Karpas-422 (cell line): ENCODE data around the gene ZNF346. TPM values are rescaled to one million over a fixed set of nuclear protein-coding genes. Genes with fewer than 3 reads are reported as not detected.
"Not testable (repeated sequence)": the region's sequence is repeated elsewhere in the genome, so short reads cannot be mapped to it uniquely, and the experiment has no call there.

Source experiments
- DNase-seq: peaks from one replicate; pipeline ENCODE4 v3.0.0-alpha.2; 2015
- H2AFZ ChIP-seq: fragments of 200-600 bp; sonication (generic); 2 replicates; pipeline ENCODE4 v1.6.1; 2014; ENCODE audit warnings: antibody characterized with exemption, low read length, mixed read lengths
- H3K27ac ChIP-seq: fragments of 200-600 bp; sonication (generic); 2 replicates; pipeline ENCODE4 v1.5.1; 2014; ENCODE audit warnings: mild to moderate bottlenecking, low read length, moderate library complexity
- H3K27me3 ChIP-seq: fragments of 200-600 bp; sonication (generic); 2 replicates; pipeline ENCODE4 v1.6.1; 2014; ENCODE audit warnings: low read length, mixed read lengths
- H3K36me3 ChIP-seq: fragments of 200-600 bp; sonication (generic); 2 replicates; pipeline ENCODE4 v1.6.1; 2014; ENCODE audit warnings: low read length, mixed read lengths; ENCODE audit not compliant: insufficient read depth
- H3K4me1 ChIP-seq: fragments of 200-600 bp; sonication (generic); 2 replicates; pipeline ENCODE4 v1.6.1; 2014; ENCODE audit warnings: mild to moderate bottlenecking, low read length, mixed read lengths
- H3K4me2 ChIP-seq: fragments of 200-600 bp; sonication (generic); 2 replicates; pipeline ENCODE4 v1.6.1; 2014; ENCODE audit warnings: low read length, low read depth, mild to moderate bottlenecking; ENCODE audit not compliant: poor library complexity, severe bottlenecking
- H3K4me3 ChIP-seq: fragments of 200-600 bp; sonication (generic); 2 replicates; pipeline ENCODE4 v1.5.1; 2014; ENCODE audit warnings: mild to moderate bottlenecking, antibody characterized with exemption, low read length, mixed read lengths
- H3K79me2 ChIP-seq: fragments of 200-600 bp; sonication (generic); 2 replicates; pipeline ENCODE4 v1.6.1; 2014; ENCODE audit warnings: mild to moderate bottlenecking, low read length, mixed read lengths
- H3K9ac ChIP-seq: fragments of 200-600 bp; sonication (generic); 2 replicates; pipeline ENCODE4 v1.6.0; 2014; ENCODE audit warnings: low read length
- H3K9me2 ChIP-seq: fragments of 200-600 bp; sonication (generic), shearing (Covaris generic); replicated peaks from 2 replicates; pipeline ENCODE4 v1.6.0; 2014; ENCODE audit warnings: mild to moderate bottlenecking, low read length, moderate library complexity; ENCODE audit not compliant: insufficient read depth
- H3K9me3 ChIP-seq: fragments of 300-700, 200-600 bp; sonication (generic); 2 replicates; pipeline ENCODE4 v1.6.1; 2014; ENCODE audit warnings: low read length, mixed read lengths
- H4K20me1 ChIP-seq: fragments of 200-600 bp; sonication (generic); 2 replicates; pipeline ENCODE4 v1.6.1; 2014; ENCODE audit warnings: mild to moderate bottlenecking, antibody characterized with exemption, low read length, low read depth; ENCODE audit not compliant: insufficient read depth
- total RNA-seq: library from RNA; depleted of rRNA; stranded (reverse); fragments of >200 nt; shearing (Covaris generic); gene quantifications from 2 replicates; pipeline ENCODE4 v1.2.3, GENCODE V29; 2014; ENCODE audit warnings: low replicate concordance

Gene ZNF346
- total RNA-seq, 1 experiment from 2014 or later: 35.5 TPM

DNA sequence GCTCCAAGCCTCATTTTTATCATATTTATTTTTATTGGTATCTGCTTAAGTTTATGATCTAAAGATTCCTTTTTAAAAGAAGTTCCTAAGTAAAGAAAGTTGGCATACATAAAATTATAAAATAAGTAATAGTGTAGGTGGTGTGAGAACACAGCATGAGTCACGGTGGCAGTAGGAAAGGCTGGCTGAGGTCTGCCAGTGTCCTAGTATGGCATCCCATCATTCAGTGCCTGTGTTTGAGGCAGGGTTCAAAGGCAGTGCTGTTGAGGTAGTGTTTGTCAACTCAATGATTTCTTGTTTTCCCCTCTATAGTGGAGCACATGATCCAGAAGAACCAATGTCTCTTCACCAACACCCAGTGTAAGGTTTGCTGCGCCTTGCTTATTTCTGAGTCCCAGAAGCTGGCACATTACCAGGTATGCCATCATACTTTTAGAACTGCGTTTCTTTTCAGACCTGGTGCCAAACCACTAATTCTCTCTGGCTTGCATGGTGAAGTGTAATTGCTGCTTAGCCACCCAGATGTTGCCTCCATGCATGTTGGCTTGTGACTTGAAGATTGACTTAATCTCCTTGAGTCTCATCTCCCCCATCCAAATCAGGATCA lies 18.4 kb downstream of the ZNF346 start:
- Histone ChIP-seq H3K27ac (no peak overlapping the region), H3K4me1 (peaks cover 4% of the 10 kb centered on the region), H3K4me2 (no peak overlapping the region), H3K9ac (no peak overlapping the region), H3K79me2 (peaks cover 41% of the 10 kb centered on the region), H3K27me3 (no peaks in the 10 kb centered on the region), H3K9me2 (no peaks in the 10 kb centered on the region), H3K9me3 (no peaks in the 10 kb centered on the region), H2AFZ (no peak overlapping the region), H4K20me1 (no peaks in the 10 kb centered on the region), H3K36me3 (peaks cover 24% of the 10 kb centered on the region; the same call in 1 of the 2 replicates), H3K4me3 (no peak overlapping the region)
- DNase-seq: no peak

DNA sequence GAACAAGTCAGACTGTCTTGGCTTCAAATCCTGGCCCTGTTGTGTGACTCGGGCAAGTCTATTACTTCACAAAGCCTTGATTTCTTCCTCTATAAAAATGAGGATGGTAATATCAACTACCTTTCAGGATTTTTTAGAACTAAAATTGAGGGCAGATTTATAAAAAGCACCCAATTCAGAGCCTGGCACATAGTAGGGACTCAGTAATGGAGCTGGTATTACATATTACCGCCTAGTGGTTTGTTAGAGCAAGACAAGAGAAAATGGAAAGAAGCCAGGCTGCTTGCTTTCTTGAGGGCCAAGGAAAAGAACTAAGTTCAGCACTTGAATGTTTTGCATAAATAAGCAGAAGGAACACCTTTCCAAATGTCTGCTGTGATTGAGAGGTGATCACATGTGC lies 19.4 kb downstream of the ZNF346 start:
- H3K36me3 ChIP-seq: peaks cover 30% of the 10 kb centered on the region; the same call in 1 of the 2 replicates
- no peak for DNase-seq
- H4K20me1 ChIP-seq: no peaks in the 10 kb centered on the region
- no peaks in the 10 kb centered on the region for H3K27me3 ChIP-seq
- no peak overlapping the region for H3K9ac ChIP-seq
- no peak overlapping the region for H3K27ac ChIP-seq
- peaks cover 33% of the 10 kb centered on the region for H3K79me2 ChIP-seq
- no peak overlapping the region for H2AFZ ChIP-seq
- no peaks in the 10 kb centered on the region for H3K9me2 ChIP-seq
- no peaks in the 10 kb centered on the region for H3K9me3 ChIP-seq
- H3K4me2 ChIP-seq: no peak overlapping the region
- H3K4me1 ChIP-seq: peaks cover 4% of the 10 kb centered on the region
- H3K4me3 ChIP-seq: no peak overlapping the region

DNA sequence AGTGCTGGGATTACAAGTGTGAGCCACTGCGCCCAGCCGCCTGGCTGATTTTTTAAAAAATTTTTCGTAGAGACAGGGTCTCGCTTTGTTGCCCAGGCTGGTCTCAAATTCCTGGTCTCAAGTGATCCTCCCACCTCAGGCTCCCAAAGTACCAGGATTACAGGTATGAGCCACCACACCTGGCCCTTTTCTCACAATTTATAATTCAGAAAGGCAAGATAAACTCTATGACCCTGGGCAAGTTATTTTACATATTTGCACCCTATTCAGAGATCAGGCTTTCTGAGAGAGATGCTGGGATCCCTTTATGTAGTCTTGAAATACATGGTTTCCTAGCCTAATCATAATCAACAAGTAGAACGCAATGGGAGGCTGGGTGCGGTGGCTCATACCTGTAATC lies 20.6 kb downstream of the ZNF346 start:
- H2AFZ ChIP-seq: no peak overlapping the region
- H3K4me1 ChIP-seq: peaks cover 4% of the 10 kb centered on the region
- H3K79me2 ChIP-seq: peaks cover 21% of the 10 kb centered on the region
- no peak overlapping the region for H3K9ac ChIP-seq
- H3K9me2 ChIP-seq: no peaks in the 10 kb centered on the region
- H4K20me1 ChIP-seq: no peaks in the 10 kb centered on the region
- no peaks in the 10 kb centered on the region for H3K27me3 ChIP-seq
- no peak overlapping the region for H3K4me3 ChIP-seq
- no peaks in the 10 kb centered on the region for H3K9me3 ChIP-seq
- H3K36me3 ChIP-seq: peaks cover 38% of the 10 kb centered on the region; the same call in 1 of the 2 replicates
- no peak overlapping the region for H3K4me2 ChIP-seq
- H3K27ac ChIP-seq: no peak overlapping the region
- DNase-seq: no peak

DNA sequence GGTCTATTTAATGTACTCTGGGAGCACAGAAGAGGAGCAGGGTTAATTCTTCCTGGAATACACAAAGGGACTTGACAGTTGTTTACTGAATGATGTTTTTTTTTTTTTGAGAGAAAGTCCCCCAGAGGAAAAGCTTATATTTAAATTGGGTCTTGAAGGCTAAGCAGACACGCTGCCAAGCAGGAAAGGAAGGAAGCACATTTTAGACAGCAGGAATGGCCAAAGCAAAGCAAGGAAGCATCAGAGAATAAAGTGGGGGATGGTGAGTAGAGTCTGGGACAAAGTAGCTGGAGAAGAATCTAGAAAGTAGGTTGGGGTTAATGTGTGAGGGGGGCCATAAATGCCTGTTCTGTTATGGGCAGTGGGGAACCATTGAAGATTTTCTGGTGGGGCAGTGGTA lies 21.5 kb downstream of the ZNF346 start:
- Histone ChIP-seq H3K79me2 (peaks cover 14% of the 10 kb centered on the region), H3K9me3 (no peaks in the 10 kb centered on the region), H3K4me2 (no peak overlapping the region), H4K20me1 (no peaks in the 10 kb centered on the region), H3K4me3 (no peak overlapping the region), H3K36me3 (peaks cover 41% of the 10 kb centered on the region; the same call in 1 of the 2 replicates), H3K27me3 (no peaks in the 10 kb centered on the region), H2AFZ (no peak overlapping the region), H3K9ac (no peak overlapping the region), H3K27ac (no peak overlapping the region), H3K4me1 (no peaks in the 10 kb centered on the region), H3K9me2 (no peaks in the 10 kb centered on the region)
- DNase-seq: no peak

DNA sequence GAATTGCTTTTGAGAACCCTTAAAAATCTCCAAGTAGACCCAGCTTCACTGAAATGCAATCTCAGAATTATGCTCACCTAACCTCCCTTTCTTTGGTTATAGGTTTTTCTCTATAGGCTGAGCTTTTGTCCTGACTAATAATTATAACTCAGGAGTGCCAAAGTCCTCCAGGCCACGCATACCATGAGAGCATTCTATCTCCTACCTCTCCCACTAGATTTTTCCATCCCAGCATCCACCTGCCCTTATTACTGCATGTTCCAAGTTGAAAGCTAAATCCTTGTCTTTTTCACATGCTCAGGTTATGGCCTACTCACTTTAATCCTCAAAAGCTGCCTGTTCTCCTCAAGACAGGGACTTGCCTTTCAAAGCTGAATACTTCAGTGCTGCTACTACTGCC lies 22.1 kb downstream of the ZNF346 start:
- Histone ChIP-seq H3K27ac (no peak overlapping the region), H3K4me3 (no peak overlapping the region), H3K4me2 (no peak overlapping the region), H4K20me1 (no peaks in the 10 kb centered on the region), H3K36me3 (peaks cover 41% of the 10 kb centered on the region; the same call in 1 of the 2 replicates), H3K79me2 (peaks cover 7% of the 10 kb centered on the region), H3K9me3 (no peaks in the 10 kb centered on the region), H3K4me1 (no peaks in the 10 kb centered on the region), H3K9me2 (no peaks in the 10 kb centered on the region), H3K9ac (no peak overlapping the region), H3K27me3 (no peaks in the 10 kb centered on the region), H2AFZ (no peak overlapping the region)
- DNase-seq: no peak

DNA sequence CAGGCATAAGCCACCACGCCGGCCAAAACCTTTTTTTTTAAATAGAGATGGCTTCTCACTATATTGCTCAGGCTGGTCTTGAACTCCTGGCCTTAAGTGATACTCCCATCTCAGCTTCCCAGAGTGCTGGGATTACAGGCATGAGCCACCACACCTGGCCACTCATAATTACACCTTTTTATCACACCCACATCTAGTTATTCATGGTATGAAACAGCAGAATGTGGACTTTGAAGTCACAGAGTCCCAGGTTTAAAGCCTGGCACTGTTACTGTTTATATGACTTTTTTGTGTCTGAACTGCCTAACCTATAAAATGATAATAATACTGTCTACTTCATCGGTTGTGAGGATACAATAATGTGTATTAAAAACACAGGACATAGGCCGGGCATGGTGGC lies 23.1 kb downstream of the ZNF346 start:
- Histone ChIP-seq H3K4me1 (no peaks in the 10 kb centered on the region), H3K9me2 (no peaks in the 10 kb centered on the region), H3K4me2 (no peak overlapping the region), H3K9me3 (no peaks in the 10 kb centered on the region), H3K9ac (no peak overlapping the region), H2AFZ (no peak overlapping the region), H4K20me1 (no peaks in the 10 kb centered on the region), H3K36me3 (peaks cover 43% of the 10 kb centered on the region; the same call in 1 of the 2 replicates), H3K27ac (no peak overlapping the region), H3K79me2 (peaks cover 7% of the 10 kb centered on the region), H3K27me3 (no peaks in the 10 kb centered on the region), H3K4me3 (no peak overlapping the region)
- DNase-seq: no peak

DNA sequence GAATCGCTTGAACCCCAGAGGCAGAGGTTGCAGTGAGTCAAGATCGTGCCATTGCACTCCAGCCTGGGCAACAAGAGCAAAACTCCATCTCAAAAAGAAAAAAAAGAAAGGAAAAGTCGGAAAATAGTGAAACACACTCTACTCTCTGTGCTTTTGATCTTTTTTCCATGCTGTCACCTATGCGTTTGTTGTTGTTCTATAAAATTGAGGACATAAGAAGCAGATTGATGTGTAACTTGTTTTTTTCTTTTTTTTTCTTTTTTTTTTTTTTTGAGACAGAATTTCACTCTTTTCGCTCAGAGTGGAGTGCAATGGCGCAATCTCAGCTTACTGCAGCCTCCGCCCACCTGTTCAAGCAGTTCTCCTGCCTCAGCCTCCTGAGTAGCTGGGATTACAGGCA lies 26.0 kb downstream of the ZNF346 start:
- H3K9me2 ChIP-seq, DNase-seq, H3K27ac ChIP-seq, H3K4me1 ChIP-seq, H2AFZ ChIP-seq, H4K20me1 ChIP-seq, H3K27me3 ChIP-seq, H3K9me3 ChIP-seq, H3K4me3 ChIP-seq, H3K9ac ChIP-seq, H3K79me2 ChIP-seq, H3K4me2 ChIP-seq: not testable (repeated sequence)
- H3K36me3 ChIP-seq: peaks cover 44% of the 10 kb centered on the region

DNA sequence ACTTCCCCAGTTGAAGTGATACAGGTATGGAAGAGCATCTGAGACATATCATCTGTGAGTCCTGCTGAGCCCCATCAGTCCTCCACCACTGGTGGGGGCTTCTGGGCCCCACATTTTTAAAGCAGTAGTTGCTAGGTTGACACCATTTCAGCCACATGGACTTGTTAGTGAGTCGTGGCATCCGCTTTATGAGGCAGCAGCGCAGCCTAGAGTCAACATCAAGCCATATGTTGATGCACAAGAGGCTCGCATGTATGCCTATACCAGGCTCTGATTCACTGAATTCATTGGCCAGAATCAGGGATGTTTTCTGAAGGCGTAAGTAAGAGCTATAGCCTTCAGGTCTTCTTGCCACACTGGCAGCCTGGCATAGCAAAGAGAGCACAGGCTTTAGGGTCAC lies 26.8 kb downstream of the ZNF346 start:
- Histone ChIP-seq H2AFZ (no peak overlapping the region), H3K4me2 (no peak overlapping the region), H3K4me1 (no peaks in the 10 kb centered on the region), H3K36me3 (peaks cover 47% of the 10 kb centered on the region), H3K27me3 (no peaks in the 10 kb centered on the region), H3K79me2 (peaks cover 11% of the 10 kb centered on the region; the same call in 1 of the 2 replicates), H3K27ac (no peak overlapping the region), H3K9me3 (no peaks in the 10 kb centered on the region), H3K9ac (no peak overlapping the region), H4K20me1 (no peaks in the 10 kb centered on the region), H3K4me3 (no peak overlapping the region), H3K9me2 (no peaks in the 10 kb centered on the region)
- DNase-seq: no peak
